ENCODE data around the gene ARMC3.

ARMC3 gene

DNA sequence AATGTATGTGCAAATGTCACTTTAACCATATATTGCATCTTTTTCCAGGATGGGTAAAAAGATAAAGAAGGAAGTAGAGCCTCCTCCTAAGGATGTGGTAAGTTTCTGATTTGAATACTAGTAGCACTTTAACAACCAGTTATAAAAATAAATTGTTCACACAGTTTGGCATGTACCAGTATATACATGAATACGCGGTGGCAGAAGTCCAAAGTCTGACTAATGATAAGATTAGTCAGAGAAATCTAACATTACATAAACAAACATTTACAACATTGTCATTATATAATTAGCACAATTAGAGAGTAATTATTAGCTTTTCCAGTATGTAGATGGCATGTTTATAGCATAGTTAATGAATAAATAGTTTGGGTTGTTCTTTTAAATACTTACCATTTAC is 4.1 kb downstream of the ARMC3 start:
- no peak for DNase-seq

DNA sequence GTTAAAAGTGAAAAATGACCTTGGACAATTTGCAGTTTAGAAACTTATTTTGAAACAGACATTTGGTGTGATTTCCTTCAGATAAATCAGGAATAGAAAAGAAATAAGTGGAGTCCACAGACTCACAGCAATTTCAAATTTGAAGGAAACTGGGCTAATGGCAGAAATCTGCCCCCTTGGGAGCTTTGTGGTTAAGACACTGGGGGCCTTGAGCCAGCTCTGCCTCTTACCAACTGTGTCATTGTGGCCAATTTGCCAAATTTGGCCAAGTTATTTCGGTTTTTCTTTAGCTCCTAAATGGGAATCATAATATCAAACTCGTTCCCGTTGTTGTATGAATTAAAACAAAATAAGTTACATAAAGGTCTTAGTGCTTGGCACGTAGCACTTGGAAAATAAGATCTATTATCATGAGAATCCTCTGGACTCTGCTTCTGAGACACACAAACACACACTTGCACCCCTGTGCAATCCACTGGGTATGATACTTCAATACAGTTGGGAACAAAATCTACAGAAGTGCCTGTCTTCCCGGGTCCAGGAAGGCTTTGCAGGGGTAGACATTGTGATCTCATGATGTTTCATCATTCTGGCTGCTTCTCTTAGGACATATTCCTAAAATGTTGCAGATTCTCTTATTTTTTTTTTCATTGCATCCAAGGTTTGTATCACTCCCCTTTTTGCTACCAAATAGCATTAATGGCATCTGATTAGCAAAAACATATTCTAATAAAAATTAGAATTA is 4.9 kb downstream of the ARMC3 start:
- no peak for DNase-seq

DNA sequence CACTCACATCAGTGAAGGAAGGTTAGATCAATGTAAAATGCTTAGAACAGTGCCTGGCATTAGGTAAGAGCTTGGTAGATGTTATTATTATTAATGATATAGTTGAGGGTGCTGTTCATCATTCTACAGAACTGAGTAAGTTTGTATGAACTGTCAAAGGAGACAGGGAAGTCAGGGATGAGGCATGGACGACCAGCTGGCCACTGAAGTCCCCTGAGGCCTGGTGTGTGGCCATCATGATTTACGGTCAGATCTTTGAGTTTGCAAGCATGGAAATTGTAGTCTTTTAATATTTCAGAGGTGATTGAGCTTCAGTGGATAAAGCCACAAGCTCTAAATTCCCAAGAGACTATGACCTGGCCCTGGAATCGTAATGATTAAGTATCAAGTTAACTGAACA is 6.9 kb downstream of the ARMC3 start:
- no peak for DNase-seq

DNA sequence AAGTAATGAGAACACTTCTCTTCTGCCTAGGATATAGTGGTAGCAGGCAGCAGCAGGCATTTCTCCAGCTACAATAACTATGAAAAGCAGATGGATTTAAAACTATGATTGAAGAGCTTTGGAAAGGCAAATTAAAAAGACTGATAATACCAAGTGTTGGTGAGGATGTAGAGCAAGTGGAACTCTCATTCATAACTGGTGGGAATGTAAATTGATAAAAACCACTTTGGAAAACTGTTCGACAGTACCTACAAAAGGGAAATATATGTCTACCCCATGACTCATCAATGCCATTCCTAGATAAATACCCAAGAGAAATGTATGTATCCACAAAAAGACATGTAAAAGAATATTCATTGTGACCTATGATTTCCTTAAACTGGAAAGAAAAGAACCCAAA is 14.6 kb downstream of the ARMC3 start:
- no peak for DNase-seq

DNA sequence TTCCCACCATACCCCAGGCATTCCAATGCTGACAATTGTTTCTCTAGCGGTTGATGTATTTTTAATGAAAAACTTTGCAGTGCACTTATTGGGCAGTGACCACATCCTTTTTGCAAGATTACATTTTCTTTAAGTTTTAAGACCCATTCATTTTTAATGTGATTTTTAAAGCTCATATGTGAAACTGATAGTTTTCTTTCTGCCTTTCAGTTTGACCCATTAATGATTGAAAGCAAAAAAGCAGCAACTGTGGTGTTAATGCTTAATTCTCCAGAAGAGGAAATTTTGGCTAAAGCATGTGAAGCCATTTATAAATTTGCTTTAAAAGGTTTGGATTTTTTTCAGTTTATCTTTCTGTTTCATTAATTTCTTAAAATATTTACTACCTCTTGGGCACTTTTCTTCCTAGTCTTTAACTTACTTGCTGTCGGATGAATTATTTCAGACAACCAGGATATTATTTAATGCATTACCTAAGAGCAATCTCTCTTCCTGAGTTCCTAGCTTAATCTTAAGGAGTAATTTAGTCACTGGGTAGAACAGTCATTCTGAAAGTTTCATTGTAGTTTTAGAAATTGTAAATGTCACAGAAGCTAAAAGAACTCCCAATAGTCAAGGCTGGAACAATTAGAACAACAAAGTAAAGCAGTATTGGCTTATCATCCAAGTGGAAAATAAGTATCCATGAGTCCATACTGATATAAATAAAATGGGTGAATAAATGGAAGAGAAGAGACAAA is 18.3 kb downstream of the ARMC3 start:
- no peak for DNase-seq

DNA sequence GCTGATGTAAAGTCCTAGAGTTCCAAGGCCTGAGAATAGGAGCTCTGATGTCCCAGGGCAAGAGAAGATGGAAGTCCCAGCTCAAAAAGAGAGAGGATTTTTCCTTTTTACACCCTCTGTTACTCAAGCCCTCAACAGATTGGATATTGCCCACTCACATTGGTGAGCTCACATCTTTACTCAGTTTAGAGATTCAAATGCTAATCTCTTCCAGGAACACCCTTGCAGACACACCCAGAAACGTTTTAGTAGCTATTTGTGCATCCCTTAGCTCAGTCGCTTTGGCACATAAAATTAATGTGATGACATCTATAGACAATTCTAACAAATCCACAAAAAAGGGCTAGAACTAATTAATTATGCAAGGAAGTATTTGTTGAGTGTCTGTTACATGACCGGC is 27.1 kb downstream of the ARMC3 start:
- DNase-seq: no peak

DNA sequence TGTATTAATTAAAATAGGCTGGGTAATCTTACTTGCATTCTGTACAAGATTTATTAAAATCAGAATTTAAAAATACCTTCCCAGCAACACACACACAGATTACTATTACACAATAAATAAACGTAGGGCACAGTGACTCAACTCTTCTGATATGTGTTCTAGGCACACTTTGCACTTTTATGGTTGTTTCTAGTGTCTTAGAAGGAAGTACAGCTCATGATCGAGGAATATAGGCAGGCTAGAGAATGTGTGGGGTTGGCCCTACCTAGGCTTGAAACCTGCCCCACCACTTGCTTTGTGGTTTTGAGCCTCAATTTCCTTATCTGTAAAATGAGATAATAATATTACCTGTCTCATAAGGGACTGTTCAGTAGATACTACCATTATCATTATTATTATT is 30.5 kb downstream of the ARMC3 start:
- DNase-seq: no peak

DNA sequence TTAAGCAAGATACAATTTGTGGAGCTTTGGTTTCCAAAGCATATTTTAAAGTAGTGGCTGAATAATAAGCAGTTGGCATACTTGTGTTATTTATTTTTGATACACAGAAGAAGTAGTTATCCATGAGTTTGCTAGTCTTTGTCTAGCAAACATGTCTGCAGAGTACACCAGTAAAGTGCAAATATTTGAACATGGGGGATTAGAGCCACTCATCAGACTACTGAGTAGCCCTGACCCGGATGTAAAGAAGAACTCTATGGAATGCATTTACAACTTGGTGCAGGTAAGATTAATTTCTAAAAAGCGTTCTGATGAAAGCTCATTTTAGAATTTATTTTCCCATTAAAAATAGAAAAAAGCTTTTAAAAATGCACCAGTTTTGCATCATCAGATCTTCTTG is 31.4 kb downstream of the ARMC3 start:
- no peak for DNase-seq

DNA sequence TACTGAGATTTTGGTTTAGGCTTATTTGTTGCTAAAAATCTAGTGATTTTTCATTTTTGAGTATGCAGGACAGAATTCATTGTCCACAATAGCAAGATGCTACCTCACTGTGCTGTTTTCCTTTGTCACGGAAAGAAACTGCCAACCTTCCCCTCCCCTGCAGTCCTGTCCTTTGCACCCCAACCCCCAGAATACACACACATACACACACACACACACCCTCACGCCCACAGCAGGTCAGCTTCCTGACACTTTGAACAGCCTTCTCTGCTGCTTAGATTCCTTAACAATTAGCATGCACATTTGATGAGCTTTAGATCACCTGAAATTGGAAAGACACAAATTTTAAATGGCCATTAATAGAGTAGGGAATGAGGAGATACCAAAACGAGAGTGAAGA is 32.1 kb downstream of the ARMC3 start:
- no peak for DNase-seq

DNA sequence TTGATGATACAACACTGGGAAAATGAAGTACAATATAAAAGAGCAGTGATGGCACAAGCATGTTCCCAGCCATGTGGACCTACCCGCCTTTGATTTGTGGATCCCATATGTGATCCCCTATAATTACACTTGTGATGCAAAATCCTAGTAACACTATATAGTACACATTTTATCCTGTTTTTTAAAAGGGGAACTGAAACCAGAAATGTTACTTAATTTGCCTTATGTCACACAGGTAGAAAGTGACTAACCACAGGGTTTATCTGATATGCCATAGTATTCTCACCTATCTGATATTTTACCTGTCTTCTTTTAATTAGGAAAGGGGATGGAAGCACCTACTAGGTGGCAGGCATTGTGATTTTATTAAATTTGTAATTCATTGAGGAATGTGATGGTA is 35.0 kb downstream of the ARMC3 start:
- no peak for DNase-seq

DNA sequence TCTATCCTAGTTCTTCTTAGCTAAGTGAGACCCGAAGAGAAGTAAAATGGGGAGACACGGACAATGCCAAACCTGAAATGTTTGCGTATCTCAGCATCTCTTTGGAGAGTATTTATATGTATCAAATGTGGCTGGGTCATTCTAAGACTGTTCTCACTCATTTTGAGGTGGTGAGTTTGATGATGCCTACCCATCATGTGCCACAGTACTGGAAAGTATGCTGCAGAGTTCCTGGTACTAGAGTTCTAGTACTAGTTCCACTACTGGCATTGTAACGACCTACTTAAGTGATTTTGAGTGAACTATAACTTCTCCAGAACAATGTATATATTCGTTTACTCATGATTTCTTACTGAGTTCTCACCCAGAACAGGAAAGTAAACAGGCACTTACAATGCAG is 41.9 kb downstream of the ARMC3 start:
- no peak for DNase-seq

DNA sequence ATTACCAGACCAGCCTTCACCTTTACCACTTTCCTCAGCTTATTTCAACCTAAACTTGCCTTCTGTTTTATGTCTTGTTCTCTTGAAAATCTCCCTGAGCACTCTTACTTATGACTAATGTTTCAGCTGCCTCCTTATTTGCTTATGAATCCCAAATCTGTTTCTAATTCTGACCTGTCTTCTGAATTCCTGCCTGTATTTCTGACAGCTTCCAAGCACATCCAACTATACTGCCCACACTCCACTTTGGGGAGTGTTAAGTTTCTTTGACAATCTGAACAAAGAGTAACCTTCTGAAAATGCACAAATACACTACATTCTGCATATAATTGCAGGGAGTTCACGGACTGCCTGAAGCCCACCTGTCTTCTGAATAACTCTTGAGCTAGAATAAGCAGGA is 48.7 kb downstream of the ARMC3 start:
- no peak for DNase-seq

DNA sequence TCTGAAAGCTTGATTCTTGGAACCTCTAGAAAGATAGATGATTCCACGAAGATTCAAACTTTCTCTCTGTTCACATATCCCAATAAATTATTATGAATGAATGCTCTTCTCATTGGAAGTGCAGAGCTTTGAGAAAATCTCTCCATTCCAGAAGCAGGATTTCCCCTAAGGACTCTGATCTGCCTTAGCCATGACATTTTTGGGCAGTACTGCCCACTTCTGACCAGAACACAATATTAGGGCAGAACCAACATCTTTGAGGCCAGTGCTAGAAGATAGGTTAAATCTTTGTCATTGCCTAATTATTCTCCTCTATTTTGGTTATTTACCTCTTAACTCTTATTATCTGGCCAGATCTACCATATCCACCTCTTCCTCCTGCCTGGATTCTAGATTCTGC is 49.9 kb downstream of the ARMC3 start:
- DNase-seq: no peak

DNA sequence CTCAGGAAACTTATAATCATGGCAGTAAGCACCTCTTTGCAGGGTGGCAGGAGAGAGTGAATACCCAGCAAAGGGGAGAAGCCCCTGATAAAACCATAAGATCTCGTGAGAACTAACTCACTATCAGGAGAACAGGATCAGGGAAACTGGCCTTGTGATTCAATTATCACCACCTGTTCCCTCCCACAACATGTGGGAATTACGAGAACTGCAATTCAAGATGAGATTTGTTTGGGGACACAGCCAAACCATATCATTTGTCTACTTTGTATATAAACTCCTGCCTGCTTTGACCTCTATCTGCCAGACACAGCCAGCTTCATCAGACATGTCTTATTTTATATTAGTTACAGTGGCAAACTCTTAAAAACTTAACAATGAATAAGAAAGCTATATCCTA is 50.4 kb downstream of the ARMC3 start:
- no peak for DNase-seq

DNA sequence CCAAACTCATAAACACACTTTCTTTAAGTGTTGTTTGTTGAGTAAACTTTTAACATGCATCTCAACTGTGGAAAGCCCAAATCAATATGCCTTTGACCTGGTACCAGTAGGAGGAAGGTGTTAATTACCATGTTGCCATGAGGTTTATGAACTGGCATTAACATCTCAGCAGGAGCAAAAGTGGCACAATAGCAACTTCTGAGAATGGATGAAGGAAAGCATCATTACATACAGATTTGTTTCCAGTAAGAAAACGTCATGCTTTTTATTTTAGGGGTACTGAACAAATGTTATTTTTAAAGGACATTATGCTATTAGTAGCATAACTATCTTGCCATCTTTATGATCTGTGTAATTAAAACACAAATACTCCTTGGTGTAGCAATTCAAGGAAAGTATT is 51.1 kb downstream of the ARMC3 start:
- no peak for DNase-seq

DNA sequence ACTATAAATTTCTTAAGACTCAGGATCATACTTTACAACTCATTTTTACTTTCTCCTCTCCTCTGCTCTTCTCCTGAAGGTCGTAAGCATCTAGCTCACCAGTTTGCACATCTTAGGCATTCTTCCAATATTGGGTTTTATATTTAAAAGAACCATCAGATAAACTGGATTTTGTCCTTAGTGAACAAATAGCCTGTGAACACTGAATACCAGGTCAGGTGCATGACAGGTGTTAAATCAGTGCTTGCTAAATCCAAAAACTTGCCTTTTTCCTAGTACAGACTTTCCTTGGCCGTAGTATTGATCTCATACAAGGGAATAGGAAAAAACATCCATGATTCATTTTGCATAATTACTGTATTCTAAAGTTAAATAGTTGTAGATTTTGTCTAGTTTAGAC is 53.0 kb downstream of the ARMC3 start:
- DNase-seq: no peak

DNA sequence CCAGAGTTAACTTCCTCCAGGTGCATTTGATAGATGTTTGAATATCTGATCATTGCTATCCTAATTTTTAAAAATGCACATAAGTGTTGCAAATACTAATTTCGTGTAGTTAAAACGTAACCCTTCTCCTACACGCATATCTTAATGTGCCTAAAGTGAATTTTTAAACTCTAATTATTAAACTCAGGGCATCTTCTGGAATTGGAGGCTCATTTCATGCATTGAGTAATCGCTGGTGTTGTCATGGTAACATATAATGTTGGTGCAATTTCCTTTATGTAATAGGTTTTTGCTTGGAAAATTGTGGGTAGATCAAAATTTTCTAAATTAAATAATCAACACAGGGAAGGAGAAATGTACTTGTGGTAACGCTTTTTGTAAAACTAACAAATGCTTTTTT is 56.2 kb downstream of the ARMC3 start:
- no peak for DNase-seq

DNA sequence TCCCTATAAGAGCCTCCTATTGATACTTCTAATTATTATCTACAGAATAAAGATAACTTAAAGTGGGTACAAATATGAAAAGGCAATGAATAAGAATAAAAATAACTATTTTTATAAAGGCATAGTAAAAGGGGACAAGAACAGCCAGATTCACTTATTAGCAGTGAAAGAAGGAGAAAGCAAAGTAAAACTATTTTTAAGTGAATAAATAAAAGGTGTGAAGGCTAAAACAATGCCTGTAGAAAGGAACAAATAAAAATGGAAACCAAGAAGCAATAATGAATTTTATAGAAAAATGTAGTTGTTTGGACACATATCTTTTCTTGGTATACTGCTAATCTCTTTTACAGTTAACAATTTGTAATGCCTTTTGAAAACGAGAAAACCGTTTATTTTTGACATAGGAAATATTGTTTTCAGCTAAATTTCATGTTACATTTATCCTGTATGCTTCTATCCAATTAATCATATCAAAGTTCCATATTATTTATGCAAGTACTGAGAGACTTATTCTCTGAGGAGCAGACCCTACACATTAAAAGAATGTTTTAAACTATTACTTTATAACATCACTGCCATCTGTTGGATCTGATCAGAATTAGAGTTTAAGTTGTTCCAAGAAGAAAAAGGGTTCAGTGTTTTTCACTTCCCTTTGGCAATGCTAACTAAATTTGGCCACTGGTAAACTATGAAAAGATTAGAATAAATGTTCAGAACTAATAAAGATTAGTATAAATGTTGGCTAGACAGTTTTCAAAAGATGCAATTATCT is 59.1 kb downstream of the ARMC3 start:
- DNase-seq: no peak

DNA sequence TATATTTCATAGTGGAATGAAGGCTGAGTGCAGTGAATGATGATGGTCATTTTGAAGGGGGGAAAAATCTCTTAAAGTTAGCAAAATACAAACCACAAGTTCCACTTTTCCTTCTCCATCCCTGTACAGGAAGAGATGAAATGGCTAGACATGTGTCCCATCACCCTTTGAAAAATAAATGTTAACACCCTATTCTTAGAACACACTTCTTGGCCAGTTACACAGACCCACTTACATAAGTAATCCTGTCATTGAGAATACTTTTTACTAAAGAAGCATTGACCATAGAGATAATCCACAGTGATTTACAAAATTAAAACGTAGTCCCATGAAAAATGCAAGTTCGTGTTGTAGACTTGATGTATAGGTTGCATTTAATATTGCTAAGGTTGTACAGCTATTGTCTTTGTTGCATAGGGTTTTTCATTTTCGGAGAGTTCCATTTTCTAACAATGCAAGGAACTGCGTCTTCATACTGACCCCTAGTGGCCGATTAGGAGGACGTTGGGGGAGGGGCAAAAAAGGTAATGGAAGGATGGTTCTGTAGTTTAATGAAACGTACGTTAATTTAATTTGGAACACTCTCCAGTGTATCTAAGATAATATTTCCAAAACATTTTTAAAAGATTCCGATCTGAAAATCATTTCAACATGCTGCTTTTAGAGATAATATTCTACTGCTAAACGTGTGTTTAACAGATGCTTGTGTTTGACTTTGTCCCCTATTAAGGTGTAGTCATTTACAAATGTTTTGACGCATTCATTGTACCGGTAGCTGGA is 60.9 kb downstream of the ARMC3 start:
- DNase-seq: no peak

DNA sequence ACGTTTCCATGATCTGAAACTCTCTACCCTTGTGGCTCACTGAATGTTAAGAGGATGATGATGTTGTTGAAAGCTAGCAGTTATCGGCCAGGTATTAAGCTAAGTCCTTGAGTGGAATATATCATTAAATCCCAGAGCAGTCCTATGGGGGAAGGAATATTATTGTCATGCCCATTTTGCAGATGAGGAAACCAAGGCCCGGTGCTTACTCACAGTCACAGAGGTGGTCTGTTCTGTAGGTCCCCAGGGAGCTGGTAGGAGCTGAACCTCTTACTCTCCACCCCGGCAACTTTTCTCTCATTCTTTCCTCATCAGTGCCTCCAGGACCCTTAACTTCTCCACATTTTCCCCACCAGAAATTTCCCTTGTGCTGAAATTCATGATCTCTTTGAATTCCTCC is 62.6 kb downstream of the ARMC3 start:
- DNase-seq: no peak

DNA sequence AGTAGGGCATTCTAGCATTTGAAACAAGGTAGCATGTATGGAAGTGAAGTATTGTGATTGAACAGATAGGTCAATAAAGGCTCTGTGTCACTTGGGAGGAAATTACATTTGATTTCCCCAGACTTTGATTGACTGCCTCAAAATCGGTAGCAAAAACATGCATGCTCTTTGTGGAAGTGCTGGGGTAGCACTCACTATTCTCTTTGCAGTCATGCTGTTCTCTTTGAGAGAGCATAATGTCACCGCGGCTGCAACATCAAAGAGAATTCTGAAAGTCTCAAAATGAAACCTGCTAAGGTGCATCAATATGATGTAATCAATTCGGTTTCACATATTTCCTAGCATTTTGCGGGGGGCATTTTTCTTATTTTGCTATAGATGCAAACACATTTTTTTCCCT is 64.2 kb downstream of the ARMC3 start:
- no peak for DNase-seq

DNA sequence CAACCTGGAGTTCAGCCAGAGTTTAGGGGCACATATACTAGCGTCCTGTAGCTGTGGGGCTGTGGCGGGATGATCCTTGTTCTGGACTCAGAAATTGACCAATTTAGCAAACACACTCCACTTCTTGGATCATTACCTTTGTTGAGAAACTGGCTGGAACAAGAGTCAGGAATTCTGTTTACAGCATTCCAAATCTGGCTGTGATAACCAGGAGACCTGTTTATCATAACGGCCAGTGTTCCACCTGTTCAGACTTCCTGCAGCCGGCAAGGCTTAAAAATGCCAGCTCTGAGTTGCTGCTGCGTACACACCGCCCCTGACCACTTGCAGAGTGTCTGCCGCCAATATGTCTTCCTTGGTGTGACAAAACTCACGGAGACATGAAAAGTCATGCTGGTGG is 64.8 kb downstream of the ARMC3 start:
- DNase-seq: no peak

DNA sequence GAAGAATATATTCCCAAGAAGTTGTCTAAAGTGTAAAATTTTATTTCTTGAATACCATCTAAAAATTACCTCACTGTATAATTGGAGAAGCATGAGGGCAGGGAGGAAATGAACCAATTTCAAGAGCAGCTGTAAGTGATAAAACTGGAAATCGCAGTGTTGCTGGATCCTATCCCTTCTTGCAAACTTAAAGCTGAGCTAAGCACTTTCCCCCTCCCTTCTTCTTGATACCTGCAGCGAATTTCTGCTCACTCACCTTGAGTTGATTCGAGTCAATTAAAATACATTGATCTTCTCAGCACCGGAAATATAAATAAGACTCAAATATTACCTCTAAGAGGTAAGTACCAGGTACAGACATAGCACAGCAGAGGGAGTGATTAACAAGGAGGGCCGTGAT is 65.5 kb downstream of the ARMC3 start:
- no peak for DNase-seq

Measured in NCI-H524 treated with DMSO at 0.1 percent for 48 hours (cell line).